Right atrium auricular region (tissue), 2 donors: Measurements from ENCODE around the gene IGFL2. TPM values are rescaled to one million over a fixed set of nuclear protein-coding genes. Genes with fewer than 3 reads are reported as not detected.

Experiments
- DNase-seq: peaks from one replicate; pipeline ENCODE4 v3.0.0-alpha.2; 2019; ENCODE audit warnings: low spot score
- H3K27ac ChIP-seq, 2 donors: fragments of 200-600 bp; sonication (generic); 1 replicate in 1 of 2; 2 replicates in 1 of 2; pipeline ENCODE4 v1.5.1; 2016 to 2019
- H3K27me3 ChIP-seq, 2 donors: fragments of 200-600 bp; sonication (generic); one replicate each; pipeline versions ENCODE4 v1.5.1 to v1.6.0; 2017 to 2019
- H3K36me3 ChIP-seq: fragments of 200-600 bp; sonication (generic); one replicate; pipeline ENCODE4 v1.5.1; 2016
- H3K4me1 ChIP-seq, 2 donors: fragments of 200-600 bp; sonication (generic); one replicate each; pipeline versions ENCODE4 v1.5.1 to v1.6.0; 2017 to 2019
- H3K4me3 ChIP-seq, 2 donors: fragments of 200-600 bp; sonication (generic); 1 replicate in 1 of 2; 2 replicates in 1 of 2; pipeline ENCODE4 v1.5.1; 2017 to 2019; ENCODE audit warnings: mild to moderate bottlenecking in 1 of 2, moderate library complexity in 1 of 2
- H3K9me3 ChIP-seq, 2 donors: fragments of 200-600 bp; sonication (generic); one replicate each; pipeline ENCODE4 v1.5.1; 2019
- total RNA-seq, 2 donors: library from RNA; depleted of rRNA; stranded (reverse); fragments of >200 nt; gene quantifications; one replicate each; pipeline ENCODE4 v1.1.0, GENCODE V29; 2016
- TF ChIP-seq, protein P1 (sequence below), 2 donors: fragments of 200-600 bp; sonication (generic); IDR thresholded peaks; one replicate each; pipeline ENCODE4 v1.5.1; 2019; ENCODE audit warnings: antibody characterized with exemption in 2 of 2

IGFL2 gene
- total RNA-seq, 2 donors from 2014 or later, result 1.8 TPM; not detected in 1

DNA sequence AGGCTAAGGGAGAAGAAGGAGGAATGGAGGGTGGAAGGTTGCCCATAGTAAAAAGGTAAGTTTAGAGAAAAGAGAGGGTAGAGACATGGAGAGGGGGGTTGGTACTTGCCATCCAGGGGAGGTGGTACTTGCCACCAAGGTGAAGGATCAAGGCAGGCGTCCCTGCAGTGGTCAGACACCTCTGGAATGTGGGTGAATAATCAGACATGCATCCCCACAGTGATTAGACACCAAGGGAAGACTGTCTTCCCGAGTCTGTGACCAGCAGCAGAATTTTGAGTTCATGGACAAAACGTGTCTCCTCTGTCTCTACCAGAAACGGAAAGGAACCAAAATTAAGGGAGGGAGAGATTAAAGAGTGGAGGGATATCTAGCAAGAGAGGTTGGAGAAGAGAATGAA is 54.4 kb downstream of the IGFL2 start:
- TF ChIP-seq, protein P1, sequence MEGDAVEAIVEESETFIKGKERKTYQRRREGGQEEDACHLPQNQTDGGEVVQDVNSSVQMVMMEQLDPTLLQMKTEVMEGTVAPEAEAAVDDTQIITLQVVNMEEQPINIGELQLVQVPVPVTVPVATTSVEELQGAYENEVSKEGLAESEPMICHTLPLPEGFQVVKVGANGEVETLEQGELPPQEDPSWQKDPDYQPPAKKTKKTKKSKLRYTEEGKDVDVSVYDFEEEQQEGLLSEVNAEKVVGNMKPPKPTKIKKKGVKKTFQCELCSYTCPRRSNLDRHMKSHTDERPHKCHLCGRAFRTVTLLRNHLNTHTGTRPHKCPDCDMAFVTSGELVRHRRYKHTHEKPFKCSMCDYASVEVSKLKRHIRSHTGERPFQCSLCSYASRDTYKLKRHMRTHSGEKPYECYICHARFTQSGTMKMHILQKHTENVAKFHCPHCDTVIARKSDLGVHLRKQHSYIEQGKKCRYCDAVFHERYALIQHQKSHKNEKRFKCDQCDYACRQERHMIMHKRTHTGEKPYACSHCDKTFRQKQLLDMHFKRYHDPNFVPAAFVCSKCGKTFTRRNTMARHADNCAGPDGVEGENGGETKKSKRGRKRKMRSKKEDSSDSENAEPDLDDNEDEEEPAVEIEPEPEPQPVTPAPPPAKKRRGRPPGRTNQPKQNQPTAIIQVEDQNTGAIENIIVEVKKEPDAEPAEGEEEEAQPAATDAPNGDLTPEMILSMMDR (IDR thresholded peaks at IDR 0.05), result no peak
- H3K36me3 ChIP-seq, result no peaks in the 10 kb centered on the region
- H3K4me1 ChIP-seq, result peaks cover 0 to 3% of the 10 kb centered on the region in 2 donors
- no peak for DNase-seq
- no peaks in the 10 kb centered on the region for H3K27me3 ChIP-seq
- H3K27ac ChIP-seq, result no peak overlapping the region
- no peaks in the 10 kb centered on the region for H3K9me3 ChIP-seq
- H3K4me3 ChIP-seq, result no peak overlapping the region

DNA sequence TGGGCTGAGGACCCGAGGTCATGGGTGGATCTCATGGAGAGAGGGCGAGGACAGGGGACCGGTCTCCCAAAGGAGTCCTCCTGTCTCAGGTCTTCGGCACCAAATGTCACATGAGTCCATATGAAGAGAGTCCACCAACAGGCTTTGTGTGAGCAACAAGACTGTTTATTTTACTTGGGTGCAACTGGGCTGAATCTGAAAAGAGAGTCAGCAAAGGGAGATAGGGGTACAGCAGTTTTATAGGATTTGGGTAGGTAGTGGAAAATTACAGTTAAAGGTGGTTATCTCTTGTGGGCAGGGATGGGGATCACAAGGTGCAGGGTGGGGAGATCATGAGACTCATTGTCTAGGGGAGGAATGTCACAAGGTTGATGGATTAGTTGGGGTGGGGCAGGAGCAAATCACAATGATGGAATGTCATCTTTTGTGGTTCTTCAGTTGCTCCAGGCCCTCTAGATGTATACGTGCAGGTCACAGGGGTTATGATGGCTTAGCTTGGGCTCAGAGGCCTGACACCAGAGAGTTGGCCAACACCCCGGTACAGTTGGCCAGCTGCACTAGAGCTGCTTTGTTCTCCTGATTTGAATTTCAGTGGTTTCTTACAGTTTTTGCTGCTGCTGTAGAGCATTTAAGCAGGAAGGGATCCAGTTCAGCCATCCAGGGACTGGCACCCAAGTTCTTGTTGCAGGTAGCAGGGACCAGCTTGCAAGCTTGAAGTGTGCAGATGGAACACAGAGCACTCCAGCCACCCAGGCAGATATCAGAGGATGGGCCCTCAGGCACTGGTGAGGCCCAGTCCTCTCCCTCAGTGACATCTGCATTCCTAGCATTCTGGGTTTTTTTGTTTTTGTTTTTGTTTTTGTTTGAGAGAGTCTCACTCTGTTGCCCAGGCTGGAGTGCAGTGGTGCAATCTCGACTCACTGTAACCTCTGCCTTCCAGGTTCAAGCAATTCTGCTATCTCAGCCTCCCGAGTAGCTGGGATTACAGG is 55.1 kb downstream of the IGFL2 start:
- DNase-seq, result no peak
- TF ChIP-seq, protein P1 (IDR thresholded peaks at IDR 0.05), result no peak
- Histone ChIP-seq H3K4me3 (no peak overlapping the region), H3K27me3 (no peaks in the 10 kb centered on the region), H3K27ac (no peak overlapping the region), H3K4me1 (peaks cover 0 to 3% of the 10 kb centered on the region in 2 donors), H3K36me3 (no peaks in the 10 kb centered on the region), H3K9me3 (no peaks in the 10 kb centered on the region)

DNA sequence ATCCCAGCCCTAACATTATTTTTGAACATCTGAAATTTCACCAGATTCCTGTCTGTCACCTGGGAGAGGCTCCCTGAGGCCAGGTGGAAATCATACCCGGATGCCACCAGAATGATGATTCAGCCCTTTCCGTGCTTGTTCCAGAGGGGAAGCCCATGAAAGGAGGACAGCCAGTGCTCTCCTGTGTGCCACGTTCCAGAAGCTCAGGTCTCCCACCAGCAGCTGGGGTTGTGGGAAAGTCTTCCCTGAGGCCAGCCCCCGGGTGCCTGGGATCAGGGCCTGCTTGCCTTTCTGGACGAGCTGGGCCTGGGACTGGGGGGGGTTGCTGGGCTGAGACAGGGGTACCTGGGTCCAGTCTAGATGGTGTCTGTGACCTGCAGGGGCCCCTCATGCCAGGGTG is 56.0 kb downstream of the IGFL2 start:
- H3K4me1 ChIP-seq, result peaks cover 0 to 4% of the 10 kb centered on the region in 2 donors
- DNase-seq, result no peak
- TF ChIP-seq, protein P1 (IDR thresholded peaks at IDR 0.05), result no peak
- no peaks in the 10 kb centered on the region for H3K9me3 ChIP-seq
- H3K27ac ChIP-seq, result no peak overlapping the region
- no peaks in the 10 kb centered on the region for H3K36me3 ChIP-seq
- no peaks in the 10 kb centered on the region for H3K27me3 ChIP-seq
- H3K4me3 ChIP-seq, result no peak overlapping the region

DNA sequence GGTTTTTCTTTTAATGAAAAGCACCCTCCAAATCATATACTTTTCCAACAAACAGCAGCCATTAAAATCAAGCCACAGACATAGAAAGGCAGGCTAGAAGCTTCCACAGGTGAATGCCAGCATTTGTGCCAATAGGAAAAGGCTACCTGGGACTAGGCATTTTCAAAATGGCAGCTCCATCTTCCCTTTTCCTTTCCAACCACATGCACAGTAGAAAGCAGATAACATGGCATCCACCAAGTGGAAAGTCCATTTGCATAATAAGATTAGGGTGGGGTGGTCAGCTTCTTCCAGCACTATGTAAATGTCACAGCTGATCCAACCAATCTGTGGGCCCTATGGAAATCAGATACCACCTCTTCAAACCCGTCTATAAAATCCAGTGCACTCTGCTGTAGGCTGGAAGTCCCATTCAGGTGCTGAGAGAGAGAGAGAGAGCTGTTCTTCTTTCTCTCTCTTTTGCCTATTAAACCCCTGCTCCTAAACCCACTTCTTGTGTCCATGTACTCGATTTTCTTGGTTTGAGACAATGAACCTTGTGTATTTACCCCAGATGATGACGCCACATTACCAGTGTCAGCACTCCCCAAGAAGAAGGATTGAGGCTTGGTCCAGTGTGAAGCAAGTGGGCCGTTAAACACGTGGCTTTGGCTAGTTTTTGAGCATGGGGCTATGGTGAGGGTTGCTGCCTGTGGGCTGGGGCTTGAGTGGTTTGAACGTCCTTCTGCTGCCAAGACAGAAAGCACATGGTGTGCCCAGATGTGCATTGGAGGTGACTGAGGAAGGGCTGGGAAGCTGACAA is 57.3 kb downstream of the IGFL2 start:
- no peak for DNase-seq
- Histone ChIP-seq H3K4me3 (no peak overlapping the region), H3K27me3 (no peaks in the 10 kb centered on the region), H3K9me3 (no peaks in the 10 kb centered on the region), H3K4me1 (peaks cover 0 to 16% of the 10 kb centered on the region in 2 donors), H3K36me3 (no peaks in the 10 kb centered on the region), H3K27ac (no peak overlapping the region)
- TF ChIP-seq, protein P1 (IDR thresholded peaks at IDR 0.05), result no peak

DNA sequence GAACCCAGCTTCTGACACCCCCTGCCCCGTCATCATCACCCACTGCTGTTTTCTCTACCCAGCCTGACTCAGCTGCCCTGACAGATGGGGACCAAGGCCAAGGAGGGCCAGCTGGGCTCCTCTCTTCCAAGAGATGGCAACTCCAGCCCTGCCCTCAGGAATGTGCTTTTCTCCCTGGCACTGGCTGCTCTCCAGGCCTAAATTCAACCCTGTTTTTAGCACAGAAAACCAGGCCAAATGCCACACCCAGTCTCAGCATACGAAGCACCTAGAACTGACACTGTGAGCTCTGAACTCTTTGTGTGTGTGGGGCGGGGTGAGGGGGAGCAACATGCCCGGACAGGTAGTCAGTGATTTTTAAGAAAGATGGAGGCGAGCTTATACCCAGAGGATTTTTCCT is 58.1 kb downstream of the IGFL2 start:
- Histone ChIP-seq H3K4me1 (peaks cover 0 to 23% of the 10 kb centered on the region in 2 donors), H3K27ac (no peak overlapping the region), H3K36me3 (no peaks in the 10 kb centered on the region), H3K27me3 (no peaks in the 10 kb centered on the region), H3K9me3 (no peaks in the 10 kb centered on the region), H3K4me3 (no peak overlapping the region)
- DNase-seq, result no peak
- TF ChIP-seq, protein P1 (IDR thresholded peaks at IDR 0.05), result no peak
